GM18519 (cell line): ENCODE data around the gene SPOCK1.

Experiments
- ATAC-seq: cut with Tn5 transposase; IDR thresholded peaks from one replicate; pipeline ENCODE4 v1.9.1; 2021; ENCODE audit warnings: mild to moderate bottlenecking, moderate library complexity; ENCODE audit not compliant: unreplicated experiment, low FRiP score

Gene SPOCK1

DNA sequence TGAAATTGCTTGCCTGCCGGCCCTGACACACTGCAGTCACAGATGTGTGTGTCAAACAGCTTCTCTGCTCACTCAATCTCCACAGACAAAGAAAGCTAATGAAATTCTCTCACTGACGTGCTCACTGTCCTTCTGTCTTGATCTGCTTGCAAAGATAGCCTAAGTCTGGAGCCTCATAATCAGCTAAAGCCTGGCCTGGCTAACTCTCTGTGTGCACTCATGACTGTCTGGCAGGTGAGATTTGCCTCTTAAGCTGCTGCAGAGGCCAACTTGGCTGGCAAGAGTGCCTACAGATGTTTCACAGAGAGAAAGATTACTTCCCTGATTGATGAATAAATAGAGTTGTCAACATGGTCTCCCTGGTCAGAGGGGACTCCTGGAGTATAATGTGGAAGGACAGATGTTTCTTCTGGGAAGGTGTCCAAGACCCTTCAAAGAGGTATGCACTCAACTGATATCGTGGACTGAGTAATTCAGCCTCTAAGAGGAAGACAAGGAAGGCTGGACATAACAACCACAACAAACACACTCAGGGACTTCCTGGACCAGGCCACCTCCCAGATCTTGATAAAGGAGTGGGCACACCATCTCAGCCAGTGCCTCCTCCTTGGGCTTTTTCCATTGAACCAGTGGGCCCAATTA lies 362.0 kb downstream of the SPOCK1 start:
- no peak for ATAC-seq

DNA sequence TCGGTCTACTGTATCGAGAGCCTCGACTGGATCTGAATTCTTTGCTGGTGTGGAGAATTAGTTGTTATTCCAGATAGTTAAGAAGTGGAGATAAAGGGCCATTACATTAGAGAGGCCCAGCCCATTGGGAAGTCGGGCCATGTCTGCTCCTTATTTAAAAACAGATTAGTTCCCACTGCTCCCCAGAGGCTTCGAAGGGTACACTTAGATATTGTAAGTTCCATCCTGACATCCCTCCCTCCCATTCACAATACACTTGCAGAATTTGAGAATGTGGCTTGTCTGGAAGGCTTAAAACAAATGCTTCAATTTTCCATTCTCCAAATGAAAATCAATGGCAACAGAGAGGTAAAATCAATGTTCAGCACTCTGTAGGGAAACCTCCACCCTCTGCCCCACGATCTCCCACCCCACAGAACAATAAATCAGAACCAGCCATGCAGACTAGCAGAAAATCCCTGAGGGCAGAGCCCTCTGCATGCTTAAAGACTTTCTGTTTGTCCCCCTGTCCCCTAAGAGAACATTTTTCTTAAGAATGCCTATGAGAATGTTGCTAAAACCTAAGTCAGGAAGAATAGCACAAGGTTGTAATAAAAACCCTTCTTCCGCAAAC lies 364.1 kb downstream of the SPOCK1 start:
- no peak for ATAC-seq

DNA sequence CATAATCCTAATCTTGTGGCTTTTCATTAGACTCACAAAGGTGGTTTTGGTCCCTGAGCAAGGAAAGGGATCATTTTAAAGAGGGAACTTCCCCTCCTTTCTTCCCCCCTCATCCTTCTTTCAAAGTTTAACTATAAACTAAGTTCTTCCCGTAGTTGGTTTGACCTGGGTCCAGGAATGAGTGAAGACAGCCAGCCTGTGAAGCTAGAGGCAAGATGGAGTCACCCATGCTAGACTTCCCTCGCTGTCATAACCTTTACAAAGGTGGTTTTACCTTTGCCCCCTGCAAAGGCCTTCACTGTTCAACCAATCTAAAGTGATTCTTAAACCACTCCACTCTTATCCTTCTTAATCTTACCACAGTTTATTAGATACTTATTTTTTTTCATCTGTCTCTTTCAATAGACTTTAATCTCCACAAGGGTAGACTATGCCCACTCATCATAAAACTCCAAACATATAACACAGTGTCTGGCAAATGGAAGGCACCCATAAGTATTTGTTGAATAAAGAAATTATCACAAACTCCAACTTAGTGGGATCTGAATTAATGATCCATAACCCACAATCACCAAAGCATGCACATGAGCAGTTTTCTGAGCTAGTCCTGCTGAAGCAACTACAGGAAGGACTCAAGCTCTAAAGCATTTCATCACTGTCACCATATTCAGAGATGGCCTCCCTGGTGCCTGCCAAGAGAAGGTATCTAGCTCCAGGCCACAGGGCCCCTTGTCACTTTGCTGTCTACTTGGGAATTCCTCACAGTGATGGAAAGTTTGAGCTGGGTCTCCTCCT lies 369.0 kb downstream of the SPOCK1 start:
- ATAC-seq = no peak

DNA sequence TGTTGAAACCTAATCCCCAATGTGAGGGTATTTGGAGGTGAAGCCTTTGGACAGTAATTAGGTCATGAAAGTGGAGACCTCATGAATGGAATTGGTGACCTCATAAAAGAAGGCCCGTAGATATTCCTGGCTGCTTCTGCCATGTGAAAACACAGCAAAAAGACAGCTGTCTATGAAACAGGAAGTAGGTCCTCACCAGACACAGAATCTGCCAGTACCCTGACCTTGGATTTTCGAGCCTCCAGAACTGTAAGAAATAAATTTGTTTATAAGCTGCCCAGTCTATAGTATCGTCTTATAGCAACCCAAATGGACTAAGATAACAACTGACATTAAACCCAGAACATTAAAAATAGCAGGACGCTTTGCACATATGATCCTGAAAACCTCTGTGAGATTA lies 371.1 kb downstream of the SPOCK1 start:
- ATAC-seq = no peak

DNA sequence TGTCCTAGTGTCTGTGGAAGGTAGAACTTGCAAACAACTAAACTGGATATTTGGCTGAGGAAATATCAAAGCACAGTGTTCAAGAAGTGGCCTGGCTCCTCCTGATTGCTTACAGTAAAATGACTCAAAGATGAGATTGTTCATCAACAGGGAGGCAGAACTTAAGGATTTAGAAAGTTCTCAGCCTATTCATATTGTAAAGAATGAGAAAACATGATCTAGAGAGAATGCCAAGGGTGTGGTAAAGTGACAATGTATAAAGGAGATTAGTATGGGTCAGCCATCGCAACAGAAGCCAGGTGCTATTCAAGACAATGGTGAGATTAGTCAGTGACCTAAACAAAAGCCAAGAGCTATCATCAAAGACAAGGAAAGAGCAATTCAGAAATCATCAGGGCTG lies 372.3 kb downstream of the SPOCK1 start:
- ATAC-seq = no peak

DNA sequence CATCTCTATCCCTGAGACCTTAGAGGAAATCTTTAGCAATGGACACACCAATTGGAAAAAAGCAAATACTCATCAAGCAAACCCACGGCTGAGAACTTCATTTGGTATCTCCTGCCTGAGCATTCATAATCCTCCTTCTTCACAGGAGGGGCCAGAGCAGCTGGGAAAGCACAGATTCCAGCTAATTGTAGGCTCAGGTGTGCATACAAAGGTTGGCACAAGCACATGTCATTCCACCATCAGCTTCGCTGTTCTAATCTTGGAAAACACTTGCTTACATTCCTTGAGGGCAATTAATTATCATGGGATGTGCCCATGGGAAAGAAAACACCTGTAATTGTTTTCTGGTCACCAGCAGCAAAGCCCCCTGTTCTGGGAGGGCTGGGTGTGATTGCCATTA lies 376.6 kb downstream of the SPOCK1 start:
- no peak for ATAC-seq

DNA sequence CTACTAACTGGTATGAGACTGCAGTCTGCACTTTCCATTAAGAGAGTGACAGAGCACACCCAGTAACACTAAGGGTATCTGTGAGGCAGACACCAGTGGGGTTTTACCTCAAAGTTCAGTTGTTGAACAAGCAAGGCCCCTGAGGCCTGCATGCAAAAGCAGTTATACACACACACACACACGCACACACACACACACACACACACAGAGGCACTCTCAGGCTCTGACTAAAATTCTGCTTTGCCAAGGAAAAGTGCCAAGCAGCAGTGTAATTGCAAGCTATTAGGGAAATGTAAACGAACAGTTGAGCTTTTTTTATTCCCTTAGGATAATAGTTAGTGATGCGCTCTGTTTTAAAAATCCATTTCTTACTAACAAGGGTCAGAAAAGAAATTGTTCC lies 377.1 kb downstream of the SPOCK1 start:
- ATAC-seq = no peak

DNA sequence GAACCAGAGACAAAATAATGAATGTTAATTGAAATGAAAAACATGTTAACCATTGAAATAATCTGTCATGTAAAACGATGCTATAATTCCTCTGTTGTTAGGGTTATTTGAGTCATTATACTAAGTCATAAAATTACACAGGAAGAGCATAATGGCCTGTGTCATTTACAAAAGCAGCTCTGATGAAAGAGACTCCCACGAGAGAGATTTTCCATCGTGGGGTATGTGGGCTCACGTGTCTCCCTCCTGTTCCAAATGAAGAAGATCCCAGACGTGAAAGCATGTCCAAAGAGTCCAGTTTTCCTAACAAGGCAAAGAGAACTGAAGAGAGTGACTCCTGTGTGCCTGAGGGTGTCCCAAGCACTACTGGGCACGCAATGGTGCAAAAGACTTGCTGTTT lies 379.8 kb downstream of the SPOCK1 start:
- ATAC-seq = no peak

DNA sequence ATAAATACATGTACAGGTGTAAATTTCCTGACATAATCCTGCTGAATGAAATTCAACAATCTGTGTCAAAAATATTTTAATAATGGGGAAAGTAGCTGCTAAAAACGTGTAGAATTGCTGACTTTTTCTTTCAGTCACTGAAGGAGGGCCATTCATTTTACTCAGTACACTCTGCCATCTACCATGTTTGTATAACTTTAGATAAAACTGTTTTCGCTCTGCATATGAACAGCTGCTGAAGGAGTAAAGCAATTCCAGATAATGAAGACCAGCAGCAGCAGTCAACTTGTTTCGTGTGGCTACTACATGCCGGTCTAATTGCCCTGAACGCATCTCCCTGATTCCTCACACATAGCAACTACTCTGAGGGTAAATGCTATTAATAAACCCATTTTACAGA lies 380.5 kb downstream of the SPOCK1 start:
- no peak for ATAC-seq

DNA sequence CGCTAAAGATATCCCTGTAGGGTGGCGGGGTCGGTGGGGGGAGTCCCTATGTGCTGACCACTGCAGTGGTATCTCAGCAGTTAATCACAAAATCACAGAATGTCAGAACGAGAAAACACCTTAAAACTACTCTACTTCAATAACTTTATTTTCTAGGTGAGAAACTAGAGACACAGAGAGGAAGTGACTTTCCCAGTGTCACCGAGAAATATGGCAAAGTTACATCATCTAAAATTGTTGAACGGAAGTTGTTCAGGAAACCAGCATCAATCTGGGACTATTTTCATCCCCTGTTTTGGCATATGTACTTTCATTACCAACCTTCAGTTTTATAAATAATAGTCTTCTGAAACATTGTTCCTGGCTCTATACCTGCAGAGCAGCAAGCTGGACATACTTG lies 384.0 kb downstream of the SPOCK1 start:
- ATAC-seq = no peak

DNA sequence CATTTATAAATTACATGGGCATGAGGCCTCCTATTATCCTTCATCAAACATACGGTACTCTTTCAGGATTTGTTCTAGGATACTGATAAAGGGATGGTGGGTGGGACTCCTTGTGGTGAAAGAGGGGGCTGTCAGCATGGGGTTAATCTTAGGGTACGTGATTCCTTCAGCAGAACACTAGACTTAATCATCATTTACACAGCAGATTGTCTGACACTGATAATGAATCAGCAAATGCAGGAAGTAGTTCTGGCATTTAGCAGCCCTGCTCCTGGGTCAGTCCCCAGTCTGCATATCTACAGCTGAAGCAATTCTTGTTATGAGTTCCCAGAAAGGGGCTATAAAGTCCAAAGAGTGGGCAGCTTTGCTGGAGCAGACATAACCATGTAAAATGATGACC lies 384.6 kb downstream of the SPOCK1 start:
- ATAC-seq = no peak

DNA sequence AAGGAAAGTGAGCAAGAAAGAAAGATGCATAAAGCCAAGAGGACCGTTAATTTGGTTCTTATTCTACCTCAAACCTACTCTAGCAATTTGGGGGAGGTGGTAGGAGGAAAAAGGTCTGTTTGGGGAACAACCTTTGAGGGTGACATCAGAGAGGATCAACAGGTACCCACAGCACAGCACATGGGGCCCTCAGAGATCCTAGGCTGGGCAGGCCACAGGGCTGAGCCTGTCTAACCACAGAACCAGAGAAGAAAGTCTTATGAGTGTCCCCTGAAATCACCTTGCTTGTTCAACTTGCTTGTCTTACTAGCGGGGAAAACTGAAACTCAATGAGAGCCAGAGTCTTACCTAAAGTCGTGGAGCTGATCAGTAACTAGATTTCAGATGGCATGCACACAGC lies 385.2 kb downstream of the SPOCK1 start:
- ATAC-seq = no peak

DNA sequence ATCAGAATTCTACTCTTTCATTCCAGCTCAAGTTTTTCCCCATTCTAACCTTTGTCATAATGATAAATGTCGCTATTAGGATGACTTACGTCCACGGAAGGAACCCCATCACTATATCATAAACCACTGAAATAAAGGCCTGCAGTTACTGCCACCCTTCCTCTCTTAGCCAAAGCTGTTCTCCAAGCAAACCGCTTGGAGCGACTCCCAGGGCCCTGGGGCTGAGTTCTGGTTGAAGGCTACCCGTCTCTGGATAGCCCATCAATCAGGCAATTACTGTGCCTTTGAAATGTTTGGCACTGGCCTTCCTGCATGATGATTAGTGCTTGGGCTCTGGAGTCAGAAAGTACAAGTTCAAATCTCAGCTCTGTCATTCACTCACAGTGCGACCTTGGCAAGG lies 386.0 kb downstream of the SPOCK1 start:
- ATAC-seq = no peak

DNA sequence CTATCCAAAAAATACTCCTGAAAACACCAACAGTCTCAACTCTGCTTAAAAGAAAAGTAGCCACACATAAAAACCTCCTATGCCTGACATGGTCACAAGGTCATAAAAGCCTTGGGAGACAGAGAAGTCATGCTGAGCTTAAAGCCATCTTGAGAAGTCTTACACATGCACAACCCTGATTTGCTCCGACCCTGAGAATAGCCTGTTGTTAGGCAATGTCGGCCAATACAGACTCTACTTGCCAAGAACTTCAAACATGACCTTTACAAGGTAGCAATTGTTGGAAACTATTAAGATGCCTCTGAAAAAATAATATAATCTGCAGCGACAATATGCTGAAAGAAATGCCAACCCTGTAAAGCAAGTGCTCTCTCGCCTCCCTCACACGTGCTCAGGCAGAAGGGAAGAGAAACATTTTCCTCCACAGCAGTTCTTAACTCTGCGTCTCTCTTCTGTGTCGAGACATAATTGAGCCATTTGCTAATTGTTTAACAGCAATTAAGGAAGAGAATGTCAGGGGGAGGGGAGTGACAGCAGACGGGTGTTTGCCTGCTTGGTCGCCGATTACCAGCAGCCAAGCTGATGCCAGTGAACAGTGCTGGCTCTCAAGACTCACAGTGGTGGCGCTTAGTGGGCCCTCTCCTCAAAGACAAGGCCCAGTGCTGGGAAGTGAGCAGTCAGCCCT lies 393.6 kb downstream of the SPOCK1 start:
- ATAC-seq = no peak

DNA sequence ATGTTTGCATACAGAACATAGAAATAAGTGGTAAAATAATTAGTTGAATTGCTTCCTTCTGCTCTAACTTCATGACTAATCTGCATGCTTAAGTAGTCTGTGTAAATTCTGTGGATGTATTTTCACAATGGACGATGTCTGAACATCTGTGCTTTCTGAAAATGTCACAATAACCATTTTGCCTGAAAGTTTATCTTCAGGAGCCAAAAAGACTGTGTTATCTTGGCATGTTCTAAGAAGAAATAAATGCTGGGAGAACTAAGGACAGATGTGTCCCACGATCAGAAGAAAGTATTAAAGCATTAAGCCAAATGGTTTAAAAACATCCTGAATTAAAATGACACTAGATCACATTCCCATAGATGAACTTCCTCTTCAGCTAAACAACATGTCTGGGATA lies 397.6 kb downstream of the SPOCK1 start:
- no peak for ATAC-seq

DNA sequence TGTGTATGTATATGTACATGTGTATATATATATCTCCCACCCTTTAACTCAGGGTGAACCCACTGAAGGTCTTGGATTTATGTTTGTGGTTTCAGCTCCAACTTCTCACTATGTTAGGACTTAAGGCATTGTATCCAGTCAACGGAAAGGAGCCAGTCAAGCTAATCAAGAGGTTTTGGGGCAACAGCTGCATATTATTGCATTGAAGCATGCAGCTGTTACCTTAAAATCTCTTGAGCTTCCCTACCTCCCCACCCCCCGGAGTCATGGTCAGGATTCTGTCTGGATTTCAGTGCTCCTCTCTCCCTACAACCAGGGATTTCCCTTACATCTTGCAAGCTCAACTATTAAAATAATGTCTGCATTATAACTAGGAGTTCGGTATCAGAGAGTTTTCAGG lies 399.5 kb downstream of the SPOCK1 start:
- ATAC-seq = no peak

DNA sequence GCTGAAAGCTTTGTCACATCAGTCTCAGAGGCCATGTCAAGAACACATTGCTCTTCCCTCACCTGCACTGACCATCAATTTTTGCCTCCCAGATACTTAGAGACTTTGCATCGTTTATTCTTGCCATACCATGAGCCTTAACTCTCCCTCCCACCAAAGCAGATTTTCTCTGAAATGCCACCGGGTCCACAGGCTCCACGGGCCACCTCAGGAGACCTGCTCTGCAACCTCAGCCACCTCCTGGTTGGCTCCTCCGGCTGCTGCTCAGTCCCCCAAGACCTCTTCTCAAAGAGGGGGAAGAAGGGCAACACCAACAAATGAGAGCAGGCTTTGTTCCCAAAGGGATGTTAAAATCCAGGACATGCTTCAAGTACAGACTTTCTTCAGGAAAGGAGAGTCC lies 400.5 kb downstream of the SPOCK1 start:
- no peak for ATAC-seq

DNA sequence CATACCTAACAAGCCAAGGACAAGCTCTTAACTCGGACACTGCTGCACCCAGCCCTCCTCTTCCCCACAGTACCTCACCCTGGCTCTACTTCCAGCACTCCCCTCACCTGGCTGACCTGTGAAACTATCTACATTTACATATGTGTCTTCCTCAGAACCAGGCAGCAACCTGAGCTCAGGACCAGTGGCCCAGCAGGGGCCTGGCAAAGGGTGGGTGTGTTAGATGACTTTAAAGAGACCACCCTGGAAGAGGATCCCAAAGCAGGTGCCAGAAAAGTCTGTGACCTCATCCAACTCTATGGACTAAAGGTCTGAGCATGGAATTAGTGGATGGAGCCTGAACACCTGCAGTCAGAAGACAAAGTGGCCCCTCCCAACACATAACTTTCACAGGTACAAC lies 400.9 kb downstream of the SPOCK1 start:
- no peak for ATAC-seq

DNA sequence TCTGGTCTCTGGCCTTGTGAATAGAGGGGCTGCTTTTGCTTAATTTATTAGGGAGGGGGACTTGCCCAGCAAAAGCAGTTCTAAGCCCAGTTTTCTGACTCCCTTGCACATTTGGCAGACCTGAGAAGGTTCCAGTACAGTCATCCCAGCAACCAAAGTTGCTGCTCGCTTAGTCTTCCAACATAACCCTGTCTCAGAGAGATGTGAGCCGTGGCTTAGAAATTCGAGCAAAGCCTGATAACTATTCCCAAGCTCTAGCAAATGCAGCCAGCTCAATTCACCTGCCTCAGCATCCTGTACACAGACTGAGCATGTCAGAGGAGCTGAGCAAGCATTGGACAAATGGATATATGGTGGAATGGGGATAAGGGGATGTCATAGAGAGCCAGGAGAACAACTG lies 401.9 kb downstream of the SPOCK1 start:
- ATAC-seq = no peak

DNA sequence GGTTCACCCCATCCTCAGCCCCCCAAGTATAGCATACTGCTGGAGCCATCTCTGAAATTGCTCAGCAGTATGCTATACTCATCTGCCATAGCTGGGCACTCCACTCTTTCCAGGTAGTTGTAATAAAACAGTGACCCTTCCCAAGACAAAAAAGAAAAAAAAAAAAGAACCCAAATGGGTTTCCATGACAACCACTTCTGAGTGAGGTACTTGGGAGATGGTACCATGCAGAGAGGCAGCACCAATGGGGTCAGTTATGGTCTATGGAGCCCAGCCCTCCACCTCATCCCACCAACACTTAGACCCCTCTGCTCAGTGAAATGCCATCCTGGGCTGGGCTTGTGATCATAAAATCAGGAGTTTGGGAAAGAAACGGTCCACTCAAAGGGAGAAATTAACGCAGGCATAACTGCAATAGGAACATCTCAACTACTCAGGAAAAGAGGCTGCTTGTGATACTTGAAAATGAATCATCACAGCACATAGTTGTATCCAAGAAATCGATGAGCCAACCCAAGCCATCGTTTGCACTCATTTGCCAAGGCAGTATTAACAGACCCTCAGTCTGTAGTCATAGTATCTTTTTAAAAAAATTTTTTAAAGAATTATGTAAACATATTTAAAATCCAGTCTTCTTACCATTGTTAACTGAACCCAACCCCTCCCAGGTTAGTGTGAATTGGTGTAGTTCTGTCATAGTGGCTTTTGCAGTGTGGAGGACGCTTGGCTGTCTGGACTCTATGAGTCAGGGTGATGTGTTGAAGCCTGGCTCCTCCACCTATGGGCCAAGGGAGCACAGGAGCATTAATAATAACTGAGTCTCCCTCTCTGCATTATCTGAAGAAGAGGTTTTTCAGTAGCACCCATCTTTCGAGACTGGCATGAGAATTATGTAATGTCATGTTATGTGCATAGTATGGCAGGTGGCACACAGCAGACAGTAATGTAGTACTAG lies 402.7 kb downstream of the SPOCK1 start:
- ATAC-seq = no peak
